OCI-LY1 (cell line): ENCODE data around the gene NR3C1.

Source experiments
- H2AFZ ChIP-seq: fragments of 200-600 bp; sonication (generic), shearing (Covaris generic); 2 replicates; pipeline ENCODE4 v1.6.0; 2014; ENCODE audit warnings: antibody characterized with exemption, mild to moderate bottlenecking, low read length
- H3F3A ChIP-seq: fragments of 200-600 bp; sonication (generic), shearing (Covaris generic); 2 replicates; pipeline ENCODE4 v1.6.0; 2014; ENCODE audit warnings: mild to moderate bottlenecking, antibody characterized with exemption, low read length, moderate library complexity; ENCODE audit not compliant: insufficient read depth
- H3K27ac ChIP-seq: fragments of 200-600 bp; sonication (generic); 2 replicates; pipeline ENCODE4 v1.5.1; 2014; ENCODE audit warnings: low read length, mixed run types, mild to moderate bottlenecking, low read depth; ENCODE audit not compliant: poor library complexity, severe bottlenecking
- H3K27me3 ChIP-seq: fragments of 200-600 bp; sonication (generic); 2 replicates; pipeline ENCODE4 v1.6.0; 2014; ENCODE audit warnings: antibody characterized with exemption, mild to moderate bottlenecking, low read length, moderate library complexity; ENCODE audit not compliant: insufficient read depth
- H3K36me3 ChIP-seq: fragments of 200-600 bp; sonication (generic); 2 replicates; pipeline ENCODE4 v1.6.1; 2014; ENCODE audit warnings: mild to moderate bottlenecking, antibody characterized with exemption, low read length, moderate library complexity, mixed read lengths; ENCODE audit not compliant: insufficient read depth
- H3K4me1 ChIP-seq: fragments of 200-600 bp; sonication (generic); 2 replicates; pipeline ENCODE4 v1.5.1; 2014; ENCODE audit warnings: mild to moderate bottlenecking, low read length, moderate library complexity; ENCODE audit not compliant: insufficient read depth, severe bottlenecking
- H3K4me2 ChIP-seq: fragments of 200-600 bp; sonication (generic), shearing (Covaris generic); 2 replicates; pipeline ENCODE4 v1.6.1; 2014; ENCODE audit warnings: low read length
- H3K4me3 ChIP-seq: fragments of 200-600 bp; sonication (generic); 2 replicates; pipeline ENCODE4 v1.5.1; 2014; ENCODE audit warnings: low read length, low read depth, mild to moderate bottlenecking, mixed read lengths; ENCODE audit not compliant: poor library complexity, severe bottlenecking
- H3K79me2 ChIP-seq: fragments of 200-600 bp; shearing (Covaris generic); 2 replicates; pipeline ENCODE4 v1.6.1; 2016; ENCODE audit warnings: mixed run types, low read length, mixed read lengths; ENCODE audit not compliant: insufficient read depth
- H3K9ac ChIP-seq: fragments of 200-600 bp; sonication (generic), shearing (Covaris generic); 2 replicates; pipeline ENCODE4 v1.6.1; 2014; ENCODE audit warnings: mild to moderate bottlenecking, low read length, mixed read lengths
- H3K9me2 ChIP-seq: fragments of 200-600 bp; sonication (generic), shearing (Covaris generic); 2 replicates; pipeline ENCODE4 v1.6.1; 2014; ENCODE audit warnings: low read depth, mild to moderate bottlenecking, low read length, mixed read lengths
- H3K9me3 ChIP-seq: fragments of 200-600 bp; shearing (Covaris generic); 2 replicates; pipeline ENCODE4 v1.6.1; 2014; ENCODE audit warnings: low read length, mixed read lengths
- H4K20me1 ChIP-seq: fragments of 200-600 bp; sonication (generic), shearing (Covaris generic); 2 replicates; pipeline ENCODE4 v1.6.0; 2016; ENCODE audit warnings: mild to moderate bottlenecking, low read length; ENCODE audit not compliant: insufficient read depth
- CTCF ChIP-seq: fragments of 200-600 bp; sonication (generic), shearing (Covaris generic); IDR thresholded peaks from 2 replicates; pipeline ENCODE4 v1.5.1; 2017; ENCODE audit warnings: mild to moderate bottlenecking, antibody characterized with exemption, low read length, moderate library complexity, mixed read lengths
- EZH2 ChIP-seq: fragments of 200-600 bp; sonication (generic), shearing (Covaris generic); IDR thresholded peaks from 2 replicates; pipeline ENCODE4 v1.8.0; 2017; ENCODE audit warnings: borderline replicate concordance, mixed run types, mild to moderate bottlenecking, antibody characterized with exemption, low read length, moderate library complexity, mixed read lengths

NR3C1 gene

GRCh38 chr5:143247134-143247815, 156.2 kb downstream of the NR3C1 start:
- H3K36me3 ChIP-seq, result no peaks in the 10 kb centered on the region
- no peaks in the 10 kb centered on the region for H3F3A ChIP-seq
- H3K9me3 ChIP-seq, result 0 out of 2 replicates have a peak, but pooled peaks cover 3% of the 10 kb centered on the region
- H3K4me3 ChIP-seq, result no peak overlapping the region
- no peak overlapping the region for H3K27ac ChIP-seq
- no peaks in the 10 kb centered on the region for H3K27me3 ChIP-seq
- H3K79me2 ChIP-seq, result no peaks in the 10 kb centered on the region
- TF ChIP-seq EZH2 (no peak), CTCF (no peak)
- no peaks in the 10 kb centered on the region for H3K4me1 ChIP-seq
- H3K4me2 ChIP-seq, result no peak overlapping the region
- no peaks in the 10 kb centered on the region for H3K9me2 ChIP-seq
- H3K9ac ChIP-seq, result no peak overlapping the region
- H4K20me1 ChIP-seq, result no peaks in the 10 kb centered on the region
- H2AFZ ChIP-seq, result no peak overlapping the region

- Histone ChIP-seq H3K9me3 (0 out of 2 replicates have a peak, but pooled peaks cover 3% of the 10 kb centered on the region), H3K4me3 (no peak overlapping the region), H4K20me1 (no peaks in the 10 kb centered on the region), H3F3A (no peaks in the 10 kb centered on the region), H3K4me1 (no peaks in the 10 kb centered on the region), H3K79me2 (no peaks in the 10 kb centered on the region), H3K9me2 (no peaks in the 10 kb centered on the region), H2AFZ (no peak overlapping the region), H3K9ac (no peak overlapping the region), H3K36me3 (no peaks in the 10 kb centered on the region), H3K27me3 (no peaks in the 10 kb centered on the region), H3K27ac (no peak overlapping the region), H3K4me2 (no peak overlapping the region)
- no peak for TF ChIP-seq EZH2
- no peak for TF ChIP-seq CTCF
Observed at GRCh38 chr5:143245929-143246561, 157.4 kb downstream of the NR3C1 start.

- H3K4me3 ChIP-seq, result no peak overlapping the region
- H3F3A ChIP-seq, result no peaks in the 10 kb centered on the region
- no peak overlapping the region for H3K9ac ChIP-seq
- H3K36me3 ChIP-seq, result no peaks in the 10 kb centered on the region
- no peaks in the 10 kb centered on the region for H3K9me2 ChIP-seq
- H3K27ac ChIP-seq, result no peak overlapping the region
- peaks cover 3% of the 10 kb centered on the region for H3K4me1 ChIP-seq
- TF ChIP-seq EZH2, result no peak
- TF ChIP-seq CTCF, result no peak
- 0 out of 2 replicates have a peak, but pooled peaks cover 3% of the 10 kb centered on the region for H3K9me3 ChIP-seq
- H3K79me2 ChIP-seq, result no peaks in the 10 kb centered on the region
- no peak overlapping the region for H3K4me2 ChIP-seq
- H2AFZ ChIP-seq, result no peak overlapping the region
- H4K20me1 ChIP-seq, result no peaks in the 10 kb centered on the region
- no peaks in the 10 kb centered on the region for H3K27me3 ChIP-seq
Observed at GRCh38 chr5:143244990-143245389, 158.5 kb downstream of the NR3C1 start.
